GM18870 (cell line): Measurements from ENCODE around the gene MYRIP.

Experiments
- ATAC-seq: cut with Tn5 transposase; IDR thresholded peaks from one replicate; pipeline ENCODE4 v1.9.1; 2021; ENCODE audit warnings: moderate library complexity; ENCODE audit not compliant: unreplicated experiment

MYRIP gene

DNA sequence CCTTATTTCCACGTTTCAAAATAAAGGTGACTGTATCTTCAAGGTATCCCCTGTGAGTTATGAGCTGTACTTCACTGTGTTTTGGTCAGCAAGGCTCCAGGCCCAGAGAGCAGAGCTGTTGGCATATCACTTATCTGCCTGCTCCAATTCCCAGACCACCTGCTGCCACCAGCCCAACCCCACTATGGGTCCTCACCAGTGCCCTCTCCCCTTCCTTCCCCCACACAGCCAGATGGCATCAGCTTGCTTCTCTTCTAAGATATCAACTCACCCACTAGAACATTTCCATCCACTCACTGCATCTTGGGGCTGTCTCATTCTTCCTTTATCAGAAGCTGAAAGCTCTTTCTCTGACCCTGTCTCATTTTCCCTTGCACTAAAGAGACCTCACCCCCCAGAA lies 363.2 kb downstream of the MYRIP start:
- no peak for ATAC-seq

DNA sequence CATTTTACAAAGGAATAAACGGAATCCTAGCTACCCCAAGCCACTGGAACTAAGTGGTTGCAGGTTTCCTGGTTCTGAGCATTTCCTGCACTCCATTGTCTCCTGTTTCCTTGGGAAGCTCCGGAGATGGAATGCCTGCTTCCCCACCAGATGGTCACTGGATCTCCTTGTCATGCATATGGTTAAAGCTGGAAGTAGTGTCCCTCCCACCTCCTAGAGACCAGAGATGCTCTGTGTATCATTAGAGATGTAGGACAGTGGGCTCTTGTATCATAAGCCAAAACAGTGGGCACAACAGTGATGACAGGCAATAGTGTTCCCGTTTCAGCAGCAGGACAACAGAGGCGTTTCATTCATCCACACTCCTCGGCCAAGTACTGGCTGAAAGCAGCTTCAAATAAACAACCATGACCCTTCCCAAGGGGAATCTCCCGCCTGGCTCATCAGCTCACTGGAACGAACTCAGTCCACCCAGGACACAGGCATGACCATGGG lies 363.9 kb downstream of the MYRIP start:
- no peak for ATAC-seq

DNA sequence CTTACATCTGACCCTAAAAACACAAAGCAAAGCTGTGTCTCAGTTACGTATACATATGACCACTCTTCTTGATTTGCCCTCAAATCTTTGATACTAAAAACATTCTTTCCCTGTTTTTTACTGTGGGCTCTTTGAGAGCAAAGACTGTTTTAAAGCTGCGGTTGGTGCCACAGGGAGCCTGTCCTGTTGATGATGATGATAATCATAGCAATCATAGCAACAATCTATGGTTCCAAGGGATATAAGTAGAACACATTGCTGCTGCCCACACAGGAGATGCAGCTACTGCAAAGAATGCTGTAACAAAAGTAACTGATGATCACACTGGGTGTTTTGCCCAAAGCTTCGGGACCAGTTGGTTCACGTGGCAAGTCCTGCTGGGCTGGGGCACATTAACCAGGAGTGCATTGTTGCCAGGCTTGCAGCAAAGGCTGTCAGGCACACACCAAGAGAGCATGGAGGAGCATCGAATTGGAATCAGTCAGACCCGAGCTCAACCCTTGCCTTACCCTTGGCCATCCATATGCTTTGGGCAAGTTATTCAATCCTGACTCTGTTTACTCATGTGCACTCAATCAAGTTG lies 368.7 kb downstream of the MYRIP start:
- no peak for ATAC-seq

DNA sequence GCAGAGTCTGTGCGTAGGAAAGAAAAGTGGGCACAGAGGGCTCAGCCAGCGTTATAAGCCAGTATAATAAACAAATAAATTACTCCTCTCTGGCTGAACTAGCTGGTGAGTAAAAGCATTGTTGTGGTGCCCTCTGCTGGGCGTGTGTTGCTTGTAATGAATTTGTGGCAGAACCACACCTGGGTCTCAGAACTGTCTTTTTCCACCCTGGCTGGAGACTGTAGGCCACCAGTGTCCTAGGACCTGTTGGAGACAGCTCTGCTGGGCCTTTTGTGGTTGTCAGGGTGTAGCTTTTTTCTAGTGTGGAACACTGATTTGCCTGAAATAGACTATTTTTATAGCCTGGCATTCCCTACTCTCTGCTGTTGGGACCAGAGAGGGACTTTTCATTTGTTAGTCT lies 369.6 kb downstream of the MYRIP start:
- no peak for ATAC-seq

- ATAC-seq, result no peak
Measured at GRCh38 chr3:40181182-40181581, 371.8 kb downstream of the MYRIP start.

DNA sequence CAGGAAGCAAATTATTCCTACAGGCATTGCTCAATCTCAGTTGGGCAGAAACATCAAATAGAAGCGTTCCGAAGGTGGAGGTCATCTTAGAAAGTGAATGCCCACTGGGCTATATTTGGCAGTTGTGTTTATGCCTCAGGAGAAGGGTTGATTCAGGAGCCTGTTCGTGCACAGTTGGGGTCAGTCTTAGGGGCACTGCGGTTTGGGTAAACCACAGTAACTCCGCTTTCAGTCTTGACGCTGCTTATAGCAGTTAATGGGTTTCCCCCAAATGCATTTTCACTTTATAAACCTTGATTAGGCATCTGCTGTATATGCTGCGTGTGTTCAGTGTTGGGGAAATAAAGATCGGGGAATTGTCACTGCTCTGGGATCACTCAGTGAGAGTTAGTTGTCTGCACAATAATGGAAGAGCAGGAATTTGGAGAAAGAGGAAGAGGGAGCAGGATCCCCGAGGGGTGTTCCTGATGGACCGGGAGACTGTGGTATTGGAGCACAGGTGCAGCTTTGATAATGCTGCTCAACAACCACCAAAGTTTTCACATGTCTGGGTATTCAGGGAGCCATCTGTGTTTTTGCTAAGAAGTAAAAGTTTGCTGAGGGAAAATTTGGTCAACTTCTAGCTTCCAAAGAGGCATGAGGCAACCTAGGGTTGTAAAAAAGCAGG lies 375.8 kb downstream of the MYRIP start:
- ATAC-seq, result peak; percentile 65

- ATAC-seq, result no peak
Measured at GRCh38 chr3:40186508-40186907, 377.1 kb downstream of the MYRIP start.

- peak; percentile 75 for ATAC-seq
Measured at GRCh38 chr3:40187945-40188344, 378.5 kb downstream of the MYRIP start.

- ATAC-seq, result no peak
Measured at GRCh38 chr3:40189118-40189517, 379.7 kb downstream of the MYRIP start.

DNA sequence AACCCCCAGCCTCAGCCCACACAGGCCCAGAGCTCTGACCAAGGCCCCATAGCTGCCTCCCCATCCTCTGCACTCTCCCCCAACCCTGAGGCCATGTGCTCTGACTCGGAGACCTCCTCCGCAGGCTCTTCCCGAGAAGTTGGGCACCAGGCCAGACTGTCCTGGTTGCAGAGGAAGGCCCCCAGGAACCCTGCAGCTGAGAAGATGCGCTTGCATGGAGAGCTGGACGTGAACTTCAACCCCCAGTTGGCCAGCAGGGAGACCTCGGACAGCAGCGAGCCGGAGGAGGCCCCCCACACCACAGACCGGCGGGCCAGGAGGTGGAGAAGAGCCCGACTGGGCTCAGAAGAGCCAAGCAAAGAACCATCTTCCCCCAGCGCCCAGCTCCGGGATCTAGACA lies 380.6 kb downstream of the MYRIP start:
- no peak for ATAC-seq

DNA sequence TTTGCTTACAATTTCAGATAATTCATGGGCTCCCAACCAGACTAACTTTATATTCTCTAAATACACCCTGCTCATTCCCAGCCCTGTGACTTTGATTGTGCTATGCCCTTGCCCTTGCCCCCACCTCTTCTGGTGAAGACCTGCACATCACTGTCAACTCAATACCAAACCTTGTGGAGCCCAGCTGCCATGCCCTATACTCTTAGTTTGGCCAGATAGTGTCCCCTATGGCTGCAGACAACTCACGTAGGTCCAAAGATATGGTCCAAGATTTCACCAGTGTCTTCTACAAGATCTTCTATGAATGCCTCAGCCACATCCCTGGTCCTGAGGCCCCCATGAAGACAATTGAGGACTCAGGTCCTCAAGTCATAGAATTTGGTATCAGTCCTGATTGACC lies 381.8 kb downstream of the MYRIP start:
- no peak for ATAC-seq

DNA sequence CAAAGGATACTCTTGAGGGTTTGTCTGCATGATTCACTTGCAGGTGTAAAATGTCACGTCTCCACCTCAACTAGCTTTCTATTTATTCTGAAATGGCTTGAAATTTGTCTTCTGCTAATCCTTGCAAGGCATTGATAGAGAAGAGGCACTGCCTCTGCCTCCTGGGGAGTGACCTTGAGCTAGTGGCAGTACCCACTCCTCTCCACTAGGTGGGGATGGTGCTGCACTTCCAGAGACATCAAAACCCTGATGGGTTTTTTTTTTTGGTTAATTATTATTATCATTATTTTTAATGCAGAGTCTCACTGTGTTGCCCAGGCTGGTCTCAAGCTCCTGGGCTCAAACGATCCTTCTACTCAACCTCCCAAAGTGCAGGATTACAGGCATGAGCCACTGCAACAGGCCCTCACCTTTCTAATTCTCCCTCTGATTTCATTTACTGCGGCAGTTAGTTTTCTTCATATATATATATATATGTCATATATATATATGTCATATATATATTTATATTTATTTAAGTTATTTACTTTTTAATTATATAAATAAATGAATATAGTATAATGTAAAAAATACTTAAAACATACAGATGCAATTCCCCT lies 382.5 kb downstream of the MYRIP start:
- ATAC-seq, result no peak

DNA sequence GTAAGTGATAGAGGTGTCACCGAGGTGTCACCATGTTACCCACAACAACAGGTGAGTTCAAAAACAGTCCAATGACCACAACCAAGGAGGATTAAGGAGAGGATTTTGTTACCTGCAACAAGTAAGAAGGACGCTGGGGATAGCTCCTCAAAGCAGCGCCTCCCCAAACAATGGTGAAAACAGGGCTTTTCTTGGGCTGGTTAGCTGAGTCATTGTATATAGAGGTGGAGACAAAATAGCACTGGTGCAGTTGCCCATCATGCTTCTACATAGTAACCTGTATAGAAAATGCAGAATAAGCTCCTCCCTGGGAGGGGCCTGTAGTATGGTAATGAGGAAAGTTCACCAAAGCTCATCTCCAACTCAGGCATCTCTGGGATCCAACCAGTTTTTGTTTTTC lies 383.2 kb downstream of the MYRIP start:
- ATAC-seq, result no peak

GRCh38 chr3:40196966-40197365 lies 387.6 kb downstream of the MYRIP start:
- no peak for ATAC-seq

GRCh38 chr3:40200692-40201316 lies 391.4 kb downstream of the MYRIP start:
- no peak for ATAC-seq

- ATAC-seq, result no peak
Measured at GRCh38 chr3:40201770-40202169, 392.4 kb downstream of the MYRIP start.

- ATAC-seq, result no peak
Measured at GRCh38 chr3:40206522-40206921, 397.1 kb downstream of the MYRIP start.

- no peak for ATAC-seq
Measured at GRCh38 chr3:40207796-40208195, 398.4 kb downstream of the MYRIP start.

DNA sequence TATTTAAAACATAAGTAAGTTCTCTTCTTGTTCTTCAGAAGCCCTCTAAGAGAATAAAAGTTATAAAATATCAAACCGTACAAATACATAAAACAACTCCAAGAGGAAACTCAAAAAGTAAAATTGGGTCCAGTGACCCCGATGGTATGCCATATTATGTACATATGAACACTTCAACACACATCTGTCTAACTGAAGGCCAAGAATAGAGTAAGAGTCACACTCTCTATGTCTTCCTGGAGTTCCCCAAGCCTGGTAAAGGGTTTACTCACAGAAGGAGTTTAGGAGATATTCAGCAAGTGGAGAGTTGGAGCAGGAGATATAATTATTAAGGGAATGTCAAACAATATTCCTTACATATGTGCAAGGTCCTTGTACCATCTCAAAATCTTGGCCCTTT lies 398.8 kb downstream of the MYRIP start:
- ATAC-seq, result no peak

- ATAC-seq, result no peak
Measured at GRCh38 chr3:40211579-40211978, 402.2 kb downstream of the MYRIP start.

- no peak for ATAC-seq
Measured at GRCh38 chr3:40213556-40213955, 404.1 kb downstream of the MYRIP start.

DNA sequence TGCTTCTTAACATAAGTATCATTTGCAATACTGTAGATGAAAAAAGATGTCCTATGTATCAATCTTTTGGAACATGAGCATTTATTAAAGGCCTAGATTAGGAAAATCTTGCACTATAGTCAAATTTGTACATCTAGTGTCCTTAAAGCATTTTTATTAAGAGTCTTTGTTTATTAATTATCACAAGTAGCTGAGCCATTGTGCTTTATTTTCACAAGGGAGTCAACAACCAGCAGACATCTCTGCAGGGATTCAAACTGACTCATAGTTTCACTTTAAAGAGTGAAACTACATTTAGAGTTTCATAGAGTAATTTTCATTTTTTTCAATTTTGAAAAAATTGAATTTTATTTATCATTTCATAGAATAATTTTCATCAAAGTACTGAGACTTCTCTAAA lies 405.6 kb downstream of the MYRIP start:
- ATAC-seq, result no peak
